Neuronal stem cell (in vitro differentiated cells): ENCODE data around the gene LAMC3.

Experiments
- DNase-seq: peaks from one replicate; pipeline ENCODE4 v3.0.0-alpha.2; 2013; ENCODE audit warnings: low spot score
- H2AFZ ChIP-seq: one replicate; pipeline ENCODE4 v1.6.1; 2013; ENCODE audit warnings: mild to moderate bottlenecking, low read length, inconsistent platforms
- H2AK5ac ChIP-seq: 2 replicates; pipeline ENCODE4 v1.6.1; 2013; ENCODE audit warnings: low read depth, mild to moderate bottlenecking, inconsistent platforms, low read length, moderate library complexity, mixed read lengths
- H2BK120ac ChIP-seq: 2 replicates; pipeline ENCODE4 v1.6.1; 2013; ENCODE audit warnings: low read depth, mild to moderate bottlenecking, inconsistent platforms, low read length, moderate library complexity, mixed read lengths
- H2BK12ac ChIP-seq: one replicate; pipeline ENCODE4 v1.6.1; 2013; ENCODE audit warnings: low read length, inconsistent platforms
- H2BK15ac ChIP-seq: 2 replicates; pipeline ENCODE4 v1.6.1; 2013; ENCODE audit warnings: mild to moderate bottlenecking, low read length, inconsistent platforms, mixed read lengths
- H2BK5ac ChIP-seq: one replicate; pipeline ENCODE4 v1.6.1; 2013; ENCODE audit warnings: inconsistent platforms, mild to moderate bottlenecking, low read length, moderate library complexity
- H3K14ac ChIP-seq: one replicate; pipeline ENCODE4 v1.6.1; 2013; ENCODE audit warnings: low read length, inconsistent platforms
- H3K18ac ChIP-seq: 2 replicates; pipeline ENCODE4 v1.6.1; 2013; ENCODE audit warnings: low read length, inconsistent platforms
- H3K23ac ChIP-seq: 2 replicates; pipeline ENCODE4 v1.6.1; 2013; ENCODE audit warnings: low read depth, mild to moderate bottlenecking, mixed read lengths, low read length, inconsistent platforms; ENCODE audit not compliant: poor library complexity
- H3K27ac ChIP-seq: replicated peaks from 3 replicates; pipeline ENCODE4 v1.5.1; 2013; ENCODE audit warnings: low read length, inconsistent platforms
- H3K27me3 ChIP-seq, 3 experiments: 2 replicates each; pipeline ENCODE4 v1.6.1; 2013; ENCODE audit warnings: low read length in 3 of 3, mild to moderate bottlenecking in 2 of 3, inconsistent platforms in 1 of 3, low read depth in 1 of 3, mixed read lengths in 1 of 3, moderate library complexity in 1 of 3; ENCODE audit not compliant: control insufficient read depth in 3 of 3, insufficient read depth in 3 of 3
- H3K36me3 ChIP-seq, 2 donors: replicated peaks in 1 of 2; 2 replicates each; pipeline ENCODE4 v1.6.1; 2013; ENCODE audit warnings: low read length in 2 of 2; ENCODE audit not compliant: control insufficient read depth in 2 of 2, insufficient read depth in 2 of 2
- H3K4ac ChIP-seq: 2 replicates; pipeline ENCODE4 v1.6.1; 2013; ENCODE audit warnings: inconsistent platforms, mild to moderate bottlenecking, low read length, moderate library complexity
- H3K4me1 ChIP-seq, 2 donors: 1 replicate in 1 of 2; 2 replicates in 1 of 2; pipeline ENCODE4 v1.6.1; 2013; ENCODE audit warnings: low read length in 2 of 2, low read depth in 1 of 2; ENCODE audit not compliant: control insufficient read depth in 2 of 2, insufficient read depth in 1 of 2
- H3K4me2 ChIP-seq: one replicate; pipeline ENCODE4 v1.6.1; 2013; ENCODE audit warnings: mild to moderate bottlenecking, low read length, inconsistent platforms; ENCODE audit not compliant: insufficient read depth, poor library complexity, severe bottlenecking
- H3K4me3 ChIP-seq, 2 donors: 2 replicates each; pipeline ENCODE4 v1.5.1; 2013; ENCODE audit warnings: low read length in 2 of 2, mild to moderate bottlenecking in 2 of 2, inconsistent platforms in 1 of 2, moderate library complexity in 1 of 2
- H3K79me1 ChIP-seq: one replicate; pipeline ENCODE4 v1.6.1; 2013; ENCODE audit warnings: low read depth, mild to moderate bottlenecking, inconsistent platforms, low read length, moderate library complexity
- H3K9ac ChIP-seq: one replicate; pipeline ENCODE4 v1.6.1; 2013; ENCODE audit warnings: mild to moderate bottlenecking, low read depth, low read length, inconsistent platforms; ENCODE audit not compliant: poor library complexity
- H3K9me3 ChIP-seq, 2 donors: replicated peaks in 1 of 2; 2 replicates each; pipeline versions ENCODE3 to v1.6.1; 2013; ENCODE audit warnings: low read length in 2 of 2, mild to moderate bottlenecking in 2 of 2, inconsistent platforms in 1 of 2, low read depth in 1 of 2, mixed read lengths in 1 of 2, moderate library complexity in 1 of 2; ENCODE audit not compliant: control insufficient read depth in 2 of 2, insufficient read depth in 1 of 2
- H4K8ac ChIP-seq: one replicate; pipeline ENCODE4 v1.6.1; 2013; ENCODE audit warnings: low read depth, mild to moderate bottlenecking, inconsistent platforms, low read length, moderate library complexity
- H4K91ac ChIP-seq: one replicate; pipeline ENCODE4 v1.6.1; 2013; ENCODE audit warnings: low read length, low read depth, mild to moderate bottlenecking, inconsistent platforms; ENCODE audit not compliant: poor library complexity
- WGBS, 2 donors: extraction: QIAGEN DNeasy Blood & Tissue Kit; methylation state at CpG; one replicate each; pipeline ENCODE4 v1.1.7; 2013; ENCODE audit warnings: missing lambda C conversion rate in 2 of 2, mixed read lengths in 1 of 2; ENCODE audit not compliant: insufficient read length in 2 of 2, insufficient replicate concordance in 1 of 2; ENCODE audit errors: extremely low coverage in 2 of 2; 5-methylcytosine and 5-hydroxymethylcytosine counted together

LAMC3 gene

GRCh38 chr9:131043646-131044045, 34.7 kb downstream of the LAMC3 start:
- H3K4ac ChIP-seq = no peak overlapping the region
- H2BK5ac ChIP-seq = no peak overlapping the region
- no peak overlapping the region for H3K14ac ChIP-seq
- H3K18ac ChIP-seq = no peak overlapping the region
- no peak overlapping the region for H4K8ac ChIP-seq
- H2AFZ ChIP-seq = no peak overlapping the region
- peaks cover 0 to 24% (median 0%) of the 10 kb centered on the region in 3 experiments for H3K27me3 ChIP-seq
- H2BK15ac ChIP-seq = no peak overlapping the region
- H3K23ac ChIP-seq = no peak overlapping the region
- WGBS, 2 donors = no CpG with 5 or more reads among the region's 6 CpGs
- H3K36me3 ChIP-seq = no peaks in the 10 kb centered on the region
- no peak overlapping the region for H2AK5ac ChIP-seq
- no peak overlapping the region for H3K9ac ChIP-seq
- no peak for DNase-seq
- no peak overlapping the region for H4K91ac ChIP-seq
- no peak overlapping the region for H3K27ac ChIP-seq
- H3K9me3 ChIP-seq = peaks cover 0 to 5% of the 10 kb centered on the region in 2 donors
- peaks cover 0 to 3% of the 10 kb centered on the region in 2 donors for H3K4me1 ChIP-seq
- no peak overlapping the region for H3K4me2 ChIP-seq
- H2BK12ac ChIP-seq = no peak overlapping the region
- no peak overlapping the region for H3K4me3 ChIP-seq
- no peak overlapping the region for H2BK120ac ChIP-seq
- H3K79me1 ChIP-seq = no peaks in the 10 kb centered on the region

GRCh38 chr9:131045300-131046092, 36.5 kb downstream of the LAMC3 start:
- no peaks in the 10 kb centered on the region for H3K4me1 ChIP-seq
- no peaks in the 10 kb centered on the region for H3K36me3 ChIP-seq
- H3K27ac ChIP-seq = no peak overlapping the region
- H2AK5ac ChIP-seq = peak overlapping the region; percentile 54
- peaks cover 0 to 5% of the 10 kb centered on the region in 2 donors for H3K9me3 ChIP-seq
- H4K8ac ChIP-seq = peak overlapping the region; percentile 72
- H3K9ac ChIP-seq = no peak overlapping the region
- no peak overlapping the region for H2BK5ac ChIP-seq
- no peak overlapping the region for H3K4me2 ChIP-seq
- no peak overlapping the region for H2BK15ac ChIP-seq
- H3K27me3 ChIP-seq = peaks cover 0 to 29% (median 0%) of the 10 kb centered on the region in 3 experiments
- WGBS, 2 donors = no CpG with 5 or more reads among the region's 16 CpGs
- H2BK120ac ChIP-seq = no peak overlapping the region
- DNase-seq = no peak
- H3K14ac ChIP-seq = no peak overlapping the region
- H4K91ac ChIP-seq = no peak overlapping the region
- H3K4ac ChIP-seq = no peak overlapping the region
- H3K4me3 ChIP-seq = no peak overlapping the region
- no peak overlapping the region for H2AFZ ChIP-seq
- no peak overlapping the region for H3K18ac ChIP-seq
- no peaks in the 10 kb centered on the region for H3K79me1 ChIP-seq
- H2BK12ac ChIP-seq = no peak overlapping the region
- H3K23ac ChIP-seq = peak overlapping the region; percentile 27

GRCh38 chr9:131046093-131046380, 37.1 kb downstream of the LAMC3 start:
- Histone ChIP-seq H3K18ac (no peak overlapping the region), H3K4me2 (no peak overlapping the region), H3K27me3 (peaks cover 0 to 29% (median 0%) of the 10 kb centered on the region in 3 experiments), H4K8ac (no peak overlapping the region), H3K9me3 (peaks cover 0 to 5% of the 10 kb centered on the region in 2 donors), H3K4ac (no peak overlapping the region), H2BK120ac (no peak overlapping the region), H3K9ac (no peak overlapping the region), H2BK15ac (no peak overlapping the region), H4K91ac (no peak overlapping the region), H2AFZ (no peak overlapping the region), H3K27ac (no peak overlapping the region), H2AK5ac (no peak overlapping the region), H2BK12ac (no peak overlapping the region), H3K79me1 (no peaks in the 10 kb centered on the region), H3K36me3 (no peaks in the 10 kb centered on the region), H3K4me3 (no peak overlapping the region), H3K14ac (no peak overlapping the region), H3K4me1 (no peaks in the 10 kb centered on the region), H3K23ac (peak overlapping the region; percentile 85), H2BK5ac (no peak overlapping the region)
- WGBS, 2 donors = no CpG with 5 or more reads among the region's 3 CpGs
- DNase-seq = no peak

GRCh38 chr9:131046581-131047202, 37.7 kb downstream of the LAMC3 start:
- H3K36me3 ChIP-seq = no peaks in the 10 kb centered on the region
- no peak overlapping the region for H2BK12ac ChIP-seq
- no peak overlapping the region for H4K8ac ChIP-seq
- H3K4ac ChIP-seq = no peak overlapping the region
- H2BK5ac ChIP-seq = no peak overlapping the region
- peaks cover 0 to 5% of the 10 kb centered on the region in 2 donors for H3K9me3 ChIP-seq
- no peak overlapping the region for H3K14ac ChIP-seq
- no peak overlapping the region for H2BK15ac ChIP-seq
- peak overlapping the region; percentile 89 for H2AFZ ChIP-seq
- DNase-seq = peak; percentile 67
- H3K4me2 ChIP-seq = peak overlapping the region; percentile 40
- no peak overlapping the region for H3K4me3 ChIP-seq
- H4K91ac ChIP-seq = no peak overlapping the region
- H2AK5ac ChIP-seq = no peak overlapping the region
- peak overlapping the region; percentile 38 for H3K18ac ChIP-seq
- H3K9ac ChIP-seq = no peak overlapping the region
- peak overlapping the region; percentile 85 for H3K23ac ChIP-seq
- no peak overlapping the region for H3K27ac ChIP-seq
- peaks cover 0 to 23% (median 0%) of the 10 kb centered on the region in 3 experiments for H3K27me3 ChIP-seq
- H3K4me1 ChIP-seq = no peaks in the 10 kb centered on the region
- no peaks in the 10 kb centered on the region for H3K79me1 ChIP-seq
- no CpG with 5 or more reads among the region's 35 CpGs for WGBS, 2 donors
- no peak overlapping the region for H2BK120ac ChIP-seq
